ENCODE results near the gene TAP2.

TAP2 gene

GRCh38 chr6:32854376-32855178 is 16.0 kb upstream of the TAP2 start:
- no peak for DNase-seq (ENCODE audit: low spot score)

DNA sequence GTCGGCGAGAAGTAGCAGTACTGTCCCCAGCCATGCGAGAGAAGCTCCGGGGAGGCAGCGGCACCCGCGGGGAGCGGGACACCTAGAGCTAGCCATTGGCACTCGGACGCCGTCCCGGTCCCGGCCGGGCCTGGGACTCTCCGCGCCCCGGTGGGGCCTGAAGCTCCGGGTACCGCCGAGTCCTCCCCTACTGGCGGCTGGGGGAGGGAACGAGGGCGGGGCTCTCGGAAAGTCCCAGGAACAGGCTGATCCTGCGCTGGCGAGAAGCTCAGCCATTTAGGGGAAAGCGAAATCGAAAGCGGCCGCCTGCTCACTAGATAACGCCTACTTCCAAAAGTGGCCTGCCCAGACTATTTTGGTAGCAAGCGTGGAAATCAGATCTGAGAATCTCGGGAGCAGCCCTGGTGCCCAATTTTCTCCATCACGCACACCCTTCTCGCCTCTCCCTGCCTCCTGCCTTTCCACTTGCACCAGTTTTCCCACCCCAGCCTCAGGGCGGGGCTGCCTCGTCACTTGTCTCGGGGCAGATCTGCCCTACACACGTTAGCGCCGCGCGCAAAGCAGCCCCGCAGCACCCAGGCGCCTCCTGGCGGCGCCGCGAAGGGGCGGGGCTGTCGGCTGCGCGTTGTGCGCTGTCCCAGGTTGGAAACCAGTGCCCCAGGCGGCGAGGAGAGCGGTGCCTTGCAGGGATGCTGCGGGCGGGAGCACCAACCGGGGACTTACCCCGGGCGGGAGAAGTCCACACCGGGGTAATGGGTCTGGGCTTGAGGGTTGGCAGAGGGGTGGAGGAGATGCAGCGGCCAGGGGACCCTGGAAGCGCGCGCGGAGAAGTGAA is 15.2 kb upstream of the TAP2 start, which contains the start of the genes PSMB9 and TAP1:
PSMB9 (plus strand) TSS at position 652 of the 835 bp plus-strand sequence; CDS start at position 690, 38 bp downstream.
TAP1 (minus strand) TSS at position 164 of the 835 bp plus-strand sequence; CDS start at position 96, 68 bp downstream.
- peak; percentile 93 for DNase-seq (ENCODE audit: low spot score)

GRCh38 chr6:32852844-32853540 is 14.5 kb upstream of the TAP2 start:
- DNase-seq (ENCODE audit: low spot score), result peak; percentile 61

DNA sequence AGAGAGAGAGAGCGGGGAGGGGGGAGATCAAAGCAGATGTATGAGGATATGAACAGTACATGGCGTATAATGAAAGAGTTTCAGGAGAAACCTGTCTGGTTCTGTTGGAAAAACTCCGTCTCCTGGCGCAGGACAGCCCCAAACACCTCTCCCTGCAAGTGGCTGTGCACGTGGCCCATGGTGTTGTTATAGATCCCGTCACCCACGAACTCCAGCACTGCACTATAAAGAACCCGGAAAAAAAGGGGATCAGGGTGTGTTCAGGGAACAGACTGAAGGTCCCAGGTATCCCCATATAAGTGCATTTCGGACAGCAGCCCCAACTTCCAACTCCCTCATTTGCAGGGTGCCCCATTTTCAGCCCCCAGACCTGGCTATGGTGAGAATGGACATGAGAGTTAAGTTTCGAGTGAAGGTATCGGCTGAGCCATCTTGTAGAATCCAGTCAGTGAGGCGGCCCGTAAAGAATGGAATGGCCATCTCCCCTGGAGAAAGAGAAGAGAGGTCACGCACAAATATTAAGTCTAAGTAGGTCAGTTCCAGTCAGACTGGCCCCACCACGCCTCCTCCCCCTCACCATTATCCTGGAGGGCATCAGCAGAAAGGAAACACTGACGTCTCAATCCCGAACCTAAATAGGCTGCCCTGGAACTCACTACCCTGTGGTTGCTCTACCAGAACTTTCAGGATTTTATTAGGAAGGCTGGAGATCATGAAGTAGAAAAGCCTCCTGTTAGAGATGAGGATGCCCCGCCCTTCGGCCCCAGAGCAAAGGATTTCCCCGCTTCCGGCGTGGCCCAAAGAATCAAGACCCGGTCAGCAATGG is 13.7 kb upstream of the TAP2 start:
- no peak for DNase-seq (ENCODE audit: low spot score)

- DNase-seq (ENCODE audit: low spot score), result no peak
These were observed 12.5 kb upstream of the TAP2 start for GRCh38 chr6:32851025-32851424.

- DNase-seq (ENCODE audit: low spot score), result no peak
These were observed 10.6 kb upstream of the TAP2 start for GRCh38 chr6:32849126-32849525.

DNA sequence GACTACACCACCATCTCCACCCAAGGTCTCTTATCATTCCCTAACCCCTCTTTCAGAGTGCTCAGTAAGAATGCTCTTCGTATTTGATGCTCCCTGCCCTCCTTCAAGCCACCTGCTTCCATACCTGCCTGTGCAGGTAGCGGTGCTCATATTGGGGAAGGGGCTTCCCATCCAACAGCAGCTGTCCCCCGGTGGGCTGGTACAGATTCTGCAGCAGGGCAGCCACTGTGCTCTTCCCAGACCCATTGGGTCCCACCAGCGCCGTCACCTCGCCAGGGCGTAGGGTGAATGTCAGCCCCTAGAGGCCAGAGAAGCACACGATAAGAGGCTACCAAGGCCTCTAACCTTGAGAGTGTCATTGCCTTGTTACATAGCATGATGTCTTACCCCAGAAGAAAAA is 9.3 kb upstream of the TAP2 start:
- DNase-seq (ENCODE audit: low spot score), result no peak

GRCh38 chr6:32847004-32847403 is 8.5 kb upstream of the TAP2 start:
- DNase-seq (ENCODE audit: low spot score), result no peak

- no peak for DNase-seq (ENCODE audit: low spot score)
These were observed 6.9 kb upstream of the TAP2 start for GRCh38 chr6:32845384-32845884.

GRCh38 chr6:32844839-32845383 is 6.4 kb upstream of the TAP2 start:
- DNase-seq (ENCODE audit: low spot score), result no peak

DNA sequence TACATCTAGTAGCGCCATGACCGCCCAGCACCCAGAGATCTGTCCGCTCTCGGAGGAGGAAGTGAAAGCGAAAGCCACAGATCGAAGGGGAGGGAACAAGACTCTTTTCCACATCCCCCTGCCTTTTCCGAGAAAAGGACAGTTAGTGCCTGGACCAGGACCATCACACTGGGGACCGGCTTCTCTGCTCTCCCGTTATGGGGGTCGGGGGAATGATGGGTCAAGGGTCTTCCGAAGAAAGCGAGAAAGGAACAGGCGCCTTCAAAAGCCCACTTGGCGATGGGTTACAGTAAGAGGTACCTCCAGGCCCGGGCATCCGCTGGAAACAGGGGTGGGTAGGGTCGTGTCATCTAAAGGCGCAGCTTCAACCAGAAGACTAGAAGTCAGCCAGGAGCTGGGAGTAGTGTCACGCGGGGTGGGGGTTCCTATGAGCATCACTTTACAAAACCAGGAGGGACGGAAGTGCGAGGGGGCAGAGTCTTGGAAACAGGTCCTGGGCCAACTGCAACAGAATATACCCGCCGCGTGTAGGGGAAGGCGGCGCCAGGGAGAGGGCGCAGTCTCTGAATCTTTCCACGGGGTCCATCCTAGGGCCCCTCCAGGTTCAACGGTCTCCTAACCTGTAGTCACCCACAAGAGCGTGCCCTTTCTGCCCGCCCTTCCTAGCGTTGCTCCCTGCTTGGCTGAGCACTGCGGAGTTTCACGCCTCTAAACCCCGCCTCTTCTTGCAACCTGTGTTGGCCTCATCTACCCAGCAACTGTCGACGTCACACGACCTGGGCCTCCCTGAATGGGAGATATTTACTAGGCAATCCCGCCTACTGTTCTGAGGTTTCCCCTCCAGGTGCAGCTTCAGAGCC is 5.7 kb upstream of the TAP2 start, which contains the start of gene PSMB8:
PSMB8 (minus strand) TSS at position 69 of the 860 bp plus-strand sequence; CDS start at position 18, 51 bp downstream.
- peak; percentile 92 for DNase-seq (ENCODE audit: low spot score)

DNA sequence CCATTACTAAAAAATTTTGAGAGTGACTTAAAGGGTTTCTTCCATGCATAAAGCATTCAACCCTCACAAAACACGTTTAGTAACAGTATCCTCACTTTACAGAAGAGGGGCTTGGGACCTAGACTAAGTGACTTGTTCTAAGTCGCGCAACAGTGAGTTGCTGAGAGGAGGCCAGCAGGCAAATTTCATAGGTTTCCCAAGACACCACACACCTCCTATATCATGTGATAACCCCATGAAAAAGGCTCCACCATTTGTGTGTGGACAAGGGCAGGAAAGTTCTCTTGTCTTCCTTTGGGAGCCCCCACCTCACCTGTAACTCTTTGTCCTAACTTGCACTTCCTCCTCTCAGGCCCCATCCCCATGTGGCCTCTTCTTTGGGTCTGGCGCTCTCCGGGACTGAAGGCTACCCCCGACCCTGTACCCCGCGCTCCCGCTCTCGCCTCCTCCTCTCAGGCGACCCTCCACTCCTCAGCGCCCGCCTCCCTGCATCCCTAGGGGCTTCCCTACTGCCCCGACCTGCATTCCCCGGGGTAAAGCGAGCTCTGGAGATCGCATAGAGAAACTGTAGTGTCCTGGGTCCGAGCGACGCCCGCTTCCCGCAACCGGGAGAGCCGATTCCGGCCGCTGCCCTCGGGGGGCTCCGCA is 4.9 kb upstream of the TAP2 start:
- DNase-seq (ENCODE audit: low spot score), result no peak

- no peak for DNase-seq (ENCODE audit: low spot score)
These were observed 4.2 kb upstream of the TAP2 start for GRCh38 chr6:32842690-32843089.

DNA sequence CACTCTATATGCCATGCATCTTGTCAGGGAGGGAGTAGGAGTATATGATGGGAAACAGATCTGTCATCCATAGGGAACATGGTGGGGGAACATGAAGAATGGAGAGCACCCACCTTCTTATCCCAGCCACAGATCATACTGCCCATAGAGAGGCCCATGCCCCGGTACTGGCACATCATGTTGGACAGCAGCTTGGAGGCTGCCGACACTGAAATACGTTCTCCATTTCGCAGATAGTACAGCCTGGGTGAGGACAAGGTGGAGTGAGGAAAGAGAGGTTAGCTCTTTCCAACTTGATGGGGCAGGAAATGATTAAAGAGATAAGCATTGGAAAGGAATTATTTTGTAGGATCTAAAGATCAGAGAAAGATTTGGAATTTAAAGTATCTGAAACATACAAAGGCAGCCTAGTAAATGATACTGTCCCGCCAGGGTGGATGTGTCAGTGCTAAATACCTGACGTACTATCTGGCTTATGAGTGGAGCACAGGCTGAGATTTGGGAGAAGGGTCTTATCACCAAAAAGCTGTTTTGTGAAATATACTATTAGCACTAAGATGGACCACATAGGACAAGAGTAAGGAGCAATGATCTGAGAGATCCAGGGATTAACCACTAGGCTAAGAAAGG is 3.6 kb upstream of the TAP2 start:
- DNase-seq (ENCODE audit: low spot score), result no peak

GRCh38 chr6:32840604-32841246 is 2.2 kb upstream of the TAP2 start:
- DNase-seq (ENCODE audit: low spot score), result no peak

DNA sequence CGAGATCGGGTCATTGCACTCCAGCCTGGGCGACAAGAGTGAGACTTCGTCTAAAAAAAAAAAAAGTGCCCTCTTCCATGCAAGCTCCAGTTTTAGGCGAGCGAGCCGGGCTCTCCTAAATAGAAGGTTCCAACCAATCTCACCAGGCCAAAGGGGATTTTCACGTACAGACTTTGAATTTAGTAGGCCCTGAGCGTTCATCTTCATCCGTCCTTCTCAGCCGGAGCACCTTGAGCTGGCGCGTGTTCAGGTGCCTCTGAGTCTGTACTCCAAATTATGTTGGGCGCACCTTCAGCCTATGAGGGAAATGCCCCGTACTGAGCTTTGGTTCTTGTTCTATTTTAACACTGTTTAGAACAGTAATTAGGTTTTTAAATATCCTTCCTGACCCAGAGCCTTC is 817 bp upstream of the TAP2 start:
- DNase-seq (ENCODE audit: low spot score), result no peak

GRCh38 chr6:32837651-32838113 is 857 bp downstream of the TAP2 start:
- DNase-seq (ENCODE audit: low spot score), result no peak

- DNase-seq (ENCODE audit: low spot score), result no peak
These were observed 1.7 kb downstream of the TAP2 start for GRCh38 chr6:32836873-32837272.
